Activated T-helper 1 cell treated with anti-CD3 and anti-CD28 coated beads, Interleukin-2, amount 50 U/mL, for 16 hours (primary cell): ENCODE measurements around the gene APBA2.

Experiments used
- DNase-seq, 2 donors: peaks; one replicate each; pipeline ENCODE4 v3.0.0-alpha.2; 2020; ENCODE audit warnings: low read depth in 1 of 2, low spot score in 1 of 2

The APBA2 gene

GRCh38 chr15:28933710-28934445 lies 48.1 kb downstream of the APBA2 start:
- no peak for DNase-seq

- no peak for DNase-seq
Observed at GRCh38 chr15:28934645-28935044, 48.9 kb downstream of the APBA2 start.

- no peak for DNase-seq
Observed at GRCh38 chr15:28935316-28935715, 49.5 kb downstream of the APBA2 start.

GRCh38 chr15:28936081-28936480 lies 50.3 kb downstream of the APBA2 start:
- no peak for DNase-seq

- no peak for DNase-seq
Observed at GRCh38 chr15:28936481-28936881, 50.7 kb downstream of the APBA2 start.

GRCh38 chr15:28937271-28937670 lies 51.5 kb downstream of the APBA2 start:
- DNase-seq, result no peak

GRCh38 chr15:28942046-28942445 lies 56.3 kb downstream of the APBA2 start:
- DNase-seq, result no peak

GRCh38 chr15:28942571-28942970 lies 56.8 kb downstream of the APBA2 start:
- DNase-seq, result no peak

- no peak for DNase-seq
Observed at GRCh38 chr15:28943146-28943545, 57.4 kb downstream of the APBA2 start.

- DNase-seq, result no peak
Observed at GRCh38 chr15:28943611-28944230, 57.9 kb downstream of the APBA2 start.

- no peak for DNase-seq
Observed at GRCh38 chr15:28944286-28944685, 58.5 kb downstream of the APBA2 start.

GRCh38 chr15:28944696-28945300 lies 59.0 kb downstream of the APBA2 start:
- DNase-seq, result no peak

- DNase-seq, result no peak
Observed at GRCh38 chr15:28945626-28946230, 60.0 kb downstream of the APBA2 start.

- no peak for DNase-seq
Observed at GRCh38 chr15:28946803-28947202, 61.0 kb downstream of the APBA2 start.

- DNase-seq, result no peak
Observed at GRCh38 chr15:28947221-28947674, 61.5 kb downstream of the APBA2 start.

GRCh38 chr15:28948036-28948435 lies 62.3 kb downstream of the APBA2 start:
- no peak for DNase-seq

- no peak for DNase-seq
Observed at GRCh38 chr15:28950916-28951315, 65.1 kb downstream of the APBA2 start.

GRCh38 chr15:28952666-28953491 lies 67.1 kb downstream of the APBA2 start:
- no peak for DNase-seq

GRCh38 chr15:28953573-28954195 lies 67.9 kb downstream of the APBA2 start:
- no peak for DNase-seq

GRCh38 chr15:28954466-28955159 lies 68.8 kb downstream of the APBA2 start:
- no peak for DNase-seq
